Type B pancreatic cell (in vitro differentiated cells): ENCODE measurements around the gene CPOX. TPM values are rescaled to one million over a fixed set of nuclear protein-coding genes. Genes with fewer than 3 reads are reported as not detected.
A peak's percentile ranks its signal among the peaks of the same experiment; 100 is the strongest.
"Not testable (repeated sequence)": the region's sequence is repeated elsewhere in the genome, so short reads cannot be mapped to it uniquely, and the experiment has no call there.

Source experiments
- DNase-seq: peaks from one replicate; pipeline ENCODE4 v3.0.0; 2021; ENCODE audit warnings: mixed read lengths; ENCODE audit not compliant: unreplicated experiment; ENCODE audit errors: extremely low spot score
- H3K27ac Mint-ChIP-seq: 2 replicates; pipeline ENCODE4 v1.8.0; 2021; ENCODE audit warnings: mild to moderate bottlenecking, mixed read lengths
- H3K27me3 Mint-ChIP-seq: 2 replicates; pipeline ENCODE4 v1.8.0; 2021; ENCODE audit warnings: mixed read lengths
- H3K36me3 Mint-ChIP-seq: 2 replicates; pipeline ENCODE4 v1.8.0; 2021; ENCODE audit warnings: mixed read lengths
- H3K4me1 Mint-ChIP-seq: one replicate; pipeline ENCODE4 v1.8.0; 2021; ENCODE audit warnings: mixed read lengths; ENCODE audit not compliant: unreplicated experiment
- H3K4me3 Mint-ChIP-seq: 2 replicates; pipeline ENCODE4 v1.8.0; 2021; ENCODE audit warnings: mild to moderate bottlenecking, mixed read lengths
- H3K9me3 Mint-ChIP-seq: 2 replicates; pipeline ENCODE4 v1.8.0; 2021; ENCODE audit warnings: mixed read lengths
- CTCF ChIP-seq: fragments of 200-600 bp; sonication (generic); conservative IDR thresholded peaks from 2 replicates; pipeline ENCODE4 v1.5.0; 2021; ENCODE audit warnings: antibody characterized with exemption, mild to moderate bottlenecking
- long read RNA-seq: library from polyadenylated mRNA; unstranded; transcript quantifications from one replicate; pipeline ENCODE4 v2.0.0, GENCODE V29; 2020
- total RNA-seq: library from RNA; stranded (reverse); gene quantifications from 2 replicates; pipeline ENCODE4 v1.2.1, GENCODE V29; 2021; ENCODE audit warnings: low replicate concordance

CPOX gene
- 21.9 and 24.6 TPM in 2 replicates for total RNA-seq
- long read RNA-seq, partial matches to known transcripts: 5 of 9 reads
- long read RNA-seq, other reads (novel, unspliced or antisense): 1 of 9 reads

DNA sequence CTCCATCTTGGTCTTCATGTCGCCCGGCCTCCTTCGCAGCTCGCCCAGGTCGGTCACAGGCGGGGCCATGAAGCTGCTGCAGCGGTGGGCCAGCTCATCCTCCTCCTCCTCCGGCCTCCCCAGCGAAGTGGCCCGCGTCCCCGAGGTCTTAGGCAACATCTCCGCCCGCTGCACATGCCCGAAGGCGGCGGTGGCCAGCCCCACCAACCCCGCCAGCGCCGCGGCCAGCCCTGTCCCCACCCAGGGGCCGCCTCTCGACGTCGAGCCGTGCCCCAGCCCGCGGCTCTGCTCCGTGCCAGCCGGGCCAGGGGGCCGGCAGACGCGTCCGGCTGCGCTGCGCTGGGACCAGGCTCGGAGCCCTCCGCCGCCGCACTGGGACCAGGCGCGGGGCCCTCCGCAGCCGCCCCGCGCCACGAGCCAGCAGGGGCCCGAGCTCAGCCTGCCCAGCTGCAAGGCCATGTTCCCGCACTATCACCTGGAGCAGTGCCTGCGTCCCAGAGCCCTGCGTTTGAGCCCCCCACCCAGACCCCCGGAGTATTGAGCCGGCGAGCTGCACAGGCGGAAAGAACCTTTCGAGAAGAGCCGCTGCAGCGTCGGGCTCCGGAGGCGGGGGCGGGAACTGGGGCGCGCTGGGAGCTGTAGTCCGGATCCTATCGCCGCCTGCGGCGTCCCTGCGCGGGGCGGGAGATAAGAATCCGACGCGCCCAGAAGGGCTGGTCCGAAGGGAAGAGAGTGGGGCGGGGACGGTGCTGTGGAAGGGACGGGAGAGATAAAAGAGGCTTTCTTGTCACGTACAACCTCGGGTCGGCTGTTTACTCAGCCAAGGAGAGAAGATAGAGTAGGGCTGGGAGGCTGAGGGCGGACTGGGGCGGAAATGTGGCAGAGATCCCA lies at the start of gene CPOX:
TSS of gene CPOX (minus strand) at position 566 of the 891 bp plus-strand sequence. CDS start at position 459, 107 bp downstream.
- Mint-ChIP-seq H3K27ac (peak within 1 kb of the TSS; percentile 87), H3K9me3 (no peaks in the 10 kb centered on the region), H3K27me3 (no peaks in the 10 kb centered on the region), H3K4me1 (peaks cover 21% of the 10 kb centered on the region), H3K36me3 (peaks cover 7% of the 10 kb centered on the region), H3K4me3 (peak within 1 kb of the TSS; percentile 96)
- peak; percentile 87 for DNase-seq
- no peak for TF ChIP-seq CTCF

- H3K9me3 Mint-ChIP-seq: not testable (repeated sequence)
These were observed 49.4 kb upstream of the CPOX start for GRCh38 chr3:98642769-98643168.

DNA sequence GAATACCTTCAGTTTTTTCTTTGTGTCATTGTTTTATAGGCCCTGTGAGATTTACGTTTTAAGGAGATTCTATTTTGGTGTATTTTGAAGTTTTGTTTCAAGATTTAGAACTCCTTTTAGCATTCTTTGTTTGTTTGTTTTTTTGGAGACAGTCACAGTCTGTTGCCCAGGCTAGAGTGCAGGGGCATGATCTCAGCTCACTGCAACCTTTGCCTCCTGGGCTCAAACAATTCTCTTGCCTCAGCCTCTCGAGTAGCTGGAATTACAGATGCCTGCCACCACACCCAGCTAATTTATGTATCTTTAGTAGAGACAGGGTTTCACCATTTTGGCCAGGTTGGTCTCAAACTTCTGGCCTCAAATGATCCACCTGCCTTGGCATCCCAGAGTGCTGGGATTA lies 48.3 kb upstream of the CPOX start:
- not testable (repeated sequence) for H3K9me3 Mint-ChIP-seq, H3K27me3 Mint-ChIP-seq, DNase-seq, H3K4me1 Mint-ChIP-seq, H3K27ac Mint-ChIP-seq, H3K4me3 Mint-ChIP-seq, H3K36me3 Mint-ChIP-seq

More at GRCh38 chr3:98642769-98643168, 49.4 kb upstream of the CPOX start:
- H3K27ac Mint-ChIP-seq, H3K27me3 Mint-ChIP-seq, H3K4me3 Mint-ChIP-seq, DNase-seq, H3K36me3 Mint-ChIP-seq, H3K4me1 Mint-ChIP-seq: not testable (repeated sequence)

- not testable (repeated sequence) for H3K27me3 Mint-ChIP-seq, H3K36me3 Mint-ChIP-seq, DNase-seq, H3K4me3 Mint-ChIP-seq, H3K4me1 Mint-ChIP-seq, H3K9me3 Mint-ChIP-seq, H3K27ac Mint-ChIP-seq
These were observed 45.1 kb upstream of the CPOX start for GRCh38 chr3:98638515-98638914.

GRCh38 chr3:98630416-98630815 lies 37.0 kb upstream of the CPOX start:
- TF ChIP-seq CTCF: no peak
- DNase-seq: no peak
- Mint-ChIP-seq H3K4me1 (no peaks in the 10 kb centered on the region), H3K27me3 (no peaks in the 10 kb centered on the region), H3K36me3 (no peaks in the 10 kb centered on the region), H3K9me3 (no peaks in the 10 kb centered on the region), H3K4me3 (no peak overlapping the region), H3K27ac (no peak overlapping the region)

- no peak overlapping the region for H3K27ac Mint-ChIP-seq
- H3K36me3 Mint-ChIP-seq: no peaks in the 10 kb centered on the region
- no peak for DNase-seq
- no peak for TF ChIP-seq CTCF
- H3K4me1 Mint-ChIP-seq: no peaks in the 10 kb centered on the region
- no peaks in the 10 kb centered on the region for H3K27me3 Mint-ChIP-seq
- no peaks in the 10 kb centered on the region for H3K9me3 Mint-ChIP-seq
- H3K4me3 Mint-ChIP-seq: no peak overlapping the region
These were observed 34.9 kb upstream of the CPOX start for GRCh38 chr3:98628317-98628716.

GRCh38 chr3:98626151-98626550 lies 32.7 kb upstream of the CPOX start:
- Mint-ChIP-seq H3K4me3 (no peak overlapping the region), H3K4me1 (no peaks in the 10 kb centered on the region), H3K27me3 (no peaks in the 10 kb centered on the region), H3K9me3 (no peaks in the 10 kb centered on the region), H3K36me3 (no peaks in the 10 kb centered on the region), H3K27ac (no peak overlapping the region)
- no peak for TF ChIP-seq CTCF
- no peak for DNase-seq
